HG02852 (cell line): ENCODE measurements around the gene CST5.
"Not testable (repeated sequence)": the region's sequence is repeated elsewhere in the genome, so short reads cannot be mapped to it uniquely, and the experiment has no call there.

ENCODE experiments used
- ATAC-seq: cut with Tn5 transposase; IDR thresholded peaks from one replicate; pipeline ENCODE4 v1.9.1; 2021; ENCODE audit warnings: mild to moderate bottlenecking, moderate library complexity; ENCODE audit not compliant: unreplicated experiment

Gene CST5

DNA sequence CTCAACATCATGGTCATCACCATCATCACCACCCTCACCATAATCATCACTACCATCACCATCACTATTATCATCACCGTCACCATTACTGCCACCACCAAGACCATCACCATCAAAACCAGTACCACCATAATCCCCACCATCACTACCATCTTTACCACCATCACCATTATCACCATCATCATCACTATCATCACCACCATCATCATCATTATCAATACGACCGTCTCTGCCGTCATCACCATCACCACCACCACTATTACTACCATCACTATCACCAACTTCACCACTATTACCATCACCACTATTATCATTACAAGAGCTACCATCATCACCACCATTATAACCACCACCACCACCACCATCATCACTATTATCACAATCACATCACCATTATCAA is 11.3 kb upstream of the CST5 start:
- not testable (repeated sequence) for ATAC-seq

DNA sequence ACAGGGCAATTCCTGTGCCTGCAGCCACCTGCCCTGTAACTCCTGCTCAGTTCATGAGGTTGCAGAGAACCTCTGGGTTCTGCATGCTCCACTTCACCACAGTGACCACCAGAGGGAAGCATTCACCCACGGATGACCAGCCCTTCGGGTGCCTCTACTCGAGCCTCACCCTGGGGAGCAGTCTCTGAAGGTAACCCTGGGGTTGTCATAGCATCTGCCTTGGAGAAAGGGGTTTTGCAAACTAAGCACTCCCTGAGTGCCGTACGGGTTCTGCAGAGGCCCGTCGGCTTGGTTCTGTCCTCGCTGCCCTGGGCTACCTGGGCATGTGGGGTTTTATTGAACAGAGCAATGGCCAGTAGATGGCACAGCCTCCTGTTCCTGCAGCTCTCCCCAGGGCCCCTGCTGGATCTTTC is 10.2 kb upstream of the CST5 start:
- ATAC-seq = no peak

DNA sequence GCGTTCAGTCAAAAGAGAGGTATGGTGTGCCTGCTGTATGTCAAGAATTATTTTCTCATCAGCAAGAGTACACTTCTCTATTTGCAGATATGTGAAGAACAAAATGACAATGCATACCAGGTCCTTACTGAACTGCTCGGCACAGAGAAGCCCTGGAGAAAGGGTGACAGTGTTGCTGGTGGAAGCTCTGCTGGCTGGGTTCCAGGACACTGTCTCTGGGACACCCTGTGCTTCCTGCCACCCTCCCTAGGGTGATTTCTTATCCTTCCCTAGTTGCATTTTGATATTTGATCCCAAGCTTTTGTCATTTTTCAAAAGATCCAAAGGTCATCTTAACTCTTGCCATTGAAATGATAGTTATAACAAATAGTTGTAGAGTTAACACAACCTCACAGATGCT is 8.3 kb upstream of the CST5 start:
- no peak for ATAC-seq

DNA sequence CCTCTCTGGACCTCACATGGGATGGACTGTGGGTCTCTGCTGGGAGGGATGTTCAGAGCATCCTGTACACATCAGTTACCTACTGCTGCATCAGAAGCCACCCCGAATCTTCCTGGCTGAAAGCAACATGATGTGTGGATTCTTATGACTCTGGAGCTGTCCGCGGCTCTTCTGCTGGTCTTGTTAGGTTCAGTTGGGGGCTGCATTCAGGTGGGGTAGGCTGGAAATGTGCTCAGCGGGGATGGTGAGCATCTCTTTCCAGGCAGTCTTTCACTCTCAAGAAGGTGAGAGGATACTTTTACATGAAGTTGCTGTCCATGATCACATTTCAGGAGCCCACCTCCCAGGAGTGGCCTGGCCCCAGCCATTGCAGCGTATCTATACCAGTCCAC is 5.2 kb upstream of the CST5 start:
- no peak for ATAC-seq

DNA sequence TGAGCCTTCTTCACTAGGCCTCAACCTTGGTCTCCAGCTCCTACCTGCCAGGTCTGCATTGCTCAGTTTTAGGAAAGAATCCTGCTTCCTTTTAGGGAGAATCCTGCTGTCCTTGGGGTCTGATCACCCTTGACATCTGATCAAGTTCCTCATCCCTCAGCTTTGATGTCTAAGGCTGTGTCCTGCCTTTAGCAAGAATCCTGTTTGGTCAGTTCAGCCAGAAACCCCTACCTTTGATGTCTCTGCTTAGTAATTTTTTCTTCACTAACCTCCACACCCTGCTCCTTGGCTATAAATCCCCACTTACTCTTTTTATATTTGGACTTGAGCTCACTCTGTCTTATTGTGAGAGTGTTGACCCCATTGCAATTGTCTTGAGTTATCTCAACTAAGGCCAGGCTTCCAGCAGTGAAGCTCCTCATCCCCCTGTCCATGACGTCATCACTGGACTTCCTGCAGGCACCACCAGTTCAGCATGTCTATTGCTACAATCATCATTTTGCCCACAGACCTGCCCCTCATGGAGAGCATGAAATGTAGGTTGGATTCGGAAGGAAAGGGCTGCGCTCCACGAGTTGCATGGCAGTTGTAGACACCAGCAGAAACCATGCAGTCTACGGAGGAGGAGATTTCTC is 4.7 kb upstream of the CST5 start:
- no peak for ATAC-seq

DNA sequence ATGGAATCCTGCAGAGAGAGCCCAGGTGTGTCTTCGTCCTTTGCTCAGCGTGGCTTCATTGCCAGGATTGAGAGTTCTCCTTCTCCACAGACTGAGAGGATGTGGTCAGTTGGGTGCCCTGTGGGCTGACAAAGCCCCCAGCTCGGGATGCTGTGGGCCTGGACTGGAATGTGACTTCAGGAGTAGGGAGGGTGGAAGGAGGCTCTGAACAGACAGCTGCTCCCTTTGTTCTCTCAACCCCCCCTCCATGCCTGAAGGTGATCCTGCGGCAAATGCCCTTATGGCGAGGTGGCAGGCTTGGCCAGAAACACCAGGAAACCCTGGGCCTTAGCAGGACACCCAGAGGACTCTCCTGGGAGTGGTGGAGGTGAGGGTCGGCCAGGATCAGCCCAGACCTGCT is 1.8 kb upstream of the CST5 start:
- no peak for ATAC-seq

DNA sequence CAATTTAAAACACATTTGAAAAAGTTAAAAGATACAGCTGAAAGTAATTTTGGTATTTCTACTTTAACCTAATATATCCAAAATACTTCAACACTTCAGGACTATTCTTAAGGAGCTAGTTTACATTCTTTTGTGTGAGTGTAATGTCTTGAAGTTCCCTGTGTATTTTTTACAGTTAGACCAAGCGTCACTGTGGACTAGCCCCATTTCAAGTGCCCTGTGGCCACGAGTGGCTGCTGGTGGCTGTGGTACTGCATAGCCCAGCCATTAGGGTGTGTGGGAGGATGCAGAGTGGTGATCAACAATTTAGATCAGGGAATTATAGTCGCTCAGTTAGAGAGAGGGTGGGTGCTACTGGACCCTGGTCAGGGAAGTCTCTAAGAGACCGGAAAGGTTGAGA is 869 bp upstream of the CST5 start:
- ATAC-seq = no peak

DNA sequence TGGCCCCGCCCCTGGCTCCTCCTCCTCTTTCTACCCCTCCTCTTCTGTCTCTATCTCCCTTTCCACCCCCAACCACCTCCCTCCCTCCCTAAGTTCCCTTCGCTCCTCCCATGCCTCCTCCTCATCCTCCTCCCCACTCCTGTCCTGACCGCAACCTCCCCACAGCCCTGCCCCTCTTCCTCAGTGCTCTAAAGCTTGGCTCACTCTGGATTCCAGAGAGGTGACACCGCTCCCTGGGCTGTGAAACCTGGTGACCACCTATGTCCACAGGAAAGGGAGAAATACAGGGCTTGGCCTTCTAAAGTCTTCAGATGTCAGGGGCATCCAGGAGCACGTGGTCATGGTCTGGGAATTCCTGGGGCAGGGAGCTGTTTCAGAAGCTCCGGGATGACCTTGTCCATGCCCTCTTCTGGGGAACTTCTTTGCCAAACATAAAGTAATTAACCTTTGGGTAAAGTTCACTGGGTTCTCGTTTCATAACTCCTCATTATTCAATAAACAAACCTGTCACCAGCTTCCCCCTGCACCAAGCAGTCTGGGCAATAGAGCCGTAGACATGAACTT is 345 bp upstream of the CST5 start:
- ATAC-seq = no peak

DNA sequence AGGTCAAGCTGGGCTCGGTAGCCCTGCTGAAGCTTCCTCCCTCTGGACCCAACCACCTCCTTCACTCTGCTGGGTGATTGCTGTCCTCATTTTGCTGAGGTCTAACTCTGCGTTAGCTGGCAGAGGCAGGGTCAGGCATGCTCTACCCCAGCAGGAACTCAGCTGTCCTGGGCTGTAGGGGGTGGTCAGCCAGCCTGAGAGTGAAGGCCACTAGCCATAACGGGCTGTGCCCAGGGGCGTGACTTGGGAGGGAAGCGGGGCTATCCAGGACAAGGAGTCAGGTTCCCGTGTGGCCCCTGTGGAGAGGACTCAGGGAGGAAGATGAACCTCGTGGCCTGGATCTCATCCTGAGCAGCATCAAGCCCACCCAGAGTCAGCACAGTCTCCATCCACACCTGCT is 761 bp downstream of the CST5 start:
- ATAC-seq = no peak

DNA sequence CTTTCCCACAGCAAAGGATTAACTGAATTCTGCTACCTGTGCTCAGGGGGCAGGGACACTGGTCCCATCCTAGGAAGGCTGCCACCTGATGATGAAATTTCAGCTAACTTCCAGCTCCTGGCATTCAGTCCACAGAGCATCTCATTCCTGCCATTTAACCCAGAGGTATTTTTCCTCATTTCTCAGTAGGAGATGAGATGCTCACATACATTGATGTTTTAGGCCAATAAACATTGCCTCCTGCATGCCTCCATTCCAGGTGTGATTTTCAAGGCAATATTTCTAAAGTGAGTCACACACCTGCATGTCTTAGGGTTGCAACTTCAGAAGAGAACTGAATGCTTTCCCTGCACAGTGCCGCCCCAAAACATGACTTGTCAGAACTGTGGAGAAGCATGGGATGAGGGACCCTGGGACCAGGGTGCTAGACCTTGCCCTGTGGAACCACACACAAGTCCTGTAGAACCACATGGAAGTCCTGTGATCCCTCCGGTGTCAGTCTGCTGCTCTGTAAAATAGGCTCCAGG is 1.5 kb downstream of the CST5 start:
- not testable (repeated sequence) for ATAC-seq

DNA sequence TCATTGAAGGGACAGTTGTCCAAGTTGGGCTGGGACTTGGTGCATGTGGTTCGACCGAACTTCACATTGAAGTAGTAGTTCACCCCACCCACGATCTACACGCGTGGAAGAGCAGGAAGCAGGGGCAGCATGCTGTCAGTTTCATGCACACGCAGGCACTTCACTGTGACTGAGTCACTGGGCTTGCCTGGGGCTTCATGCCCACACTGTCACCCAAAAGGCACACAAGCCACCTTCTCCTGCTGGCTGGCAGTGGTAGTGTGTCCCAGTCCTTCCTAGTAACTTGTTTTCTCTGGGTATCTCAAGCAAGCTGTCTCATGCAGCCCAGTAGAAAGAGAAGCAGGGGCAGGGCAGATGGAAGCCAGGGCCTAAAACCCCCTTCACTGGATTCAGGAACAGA is 2.0 kb downstream of the CST5 start:
- ATAC-seq = no peak

DNA sequence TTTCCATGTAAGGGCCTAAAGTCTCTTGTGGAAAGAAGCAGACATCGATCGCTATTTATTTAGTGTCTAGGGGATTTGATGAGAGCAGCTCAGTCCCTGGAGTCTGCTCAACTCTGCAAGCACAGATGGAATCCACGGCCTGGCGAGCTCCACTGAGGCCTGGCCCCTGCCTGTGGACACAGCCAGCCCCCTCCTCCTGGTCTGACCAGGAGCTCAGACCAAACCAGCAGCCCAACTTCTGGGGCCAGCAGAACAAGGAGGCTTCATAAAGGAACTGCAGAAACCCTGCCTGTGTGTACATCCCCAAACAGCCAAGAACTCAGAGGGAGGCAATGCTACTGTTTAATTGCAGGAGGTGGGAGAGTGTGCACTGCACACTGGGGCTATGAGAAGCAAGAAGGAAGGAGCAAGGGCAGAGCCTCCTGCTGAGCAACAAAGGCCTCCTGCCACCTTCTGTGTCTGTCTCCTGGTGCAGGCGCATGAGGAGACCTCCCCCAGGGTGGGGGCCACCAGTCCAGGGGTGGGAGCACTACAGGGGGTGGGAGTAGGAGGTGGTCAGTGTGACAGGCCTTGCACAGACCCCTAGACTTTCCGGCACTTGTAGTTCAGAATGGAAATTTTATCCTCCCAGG is 3.8 kb downstream of the CST5 start:
- no peak for ATAC-seq

DNA sequence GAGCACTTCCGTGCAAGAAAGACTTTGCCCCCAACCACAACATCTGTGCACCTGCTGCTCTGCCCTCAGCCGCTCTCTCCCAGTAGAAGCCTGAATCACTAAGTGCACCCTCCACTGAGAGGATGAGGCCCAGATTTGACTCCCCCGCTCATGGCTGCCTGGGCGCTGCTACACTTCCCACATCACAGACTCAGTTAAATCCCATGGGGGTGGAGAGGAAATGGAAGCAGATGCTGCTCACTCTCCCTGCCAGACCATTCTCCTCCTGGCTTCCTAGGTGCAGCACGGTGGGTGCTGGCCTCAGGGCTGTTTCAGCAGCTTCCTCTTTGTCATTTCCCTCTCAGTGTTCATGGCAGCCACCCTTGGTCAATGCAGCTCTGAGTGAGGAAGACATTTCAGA is 4.8 kb downstream of the CST5 start:
- no peak for ATAC-seq

DNA sequence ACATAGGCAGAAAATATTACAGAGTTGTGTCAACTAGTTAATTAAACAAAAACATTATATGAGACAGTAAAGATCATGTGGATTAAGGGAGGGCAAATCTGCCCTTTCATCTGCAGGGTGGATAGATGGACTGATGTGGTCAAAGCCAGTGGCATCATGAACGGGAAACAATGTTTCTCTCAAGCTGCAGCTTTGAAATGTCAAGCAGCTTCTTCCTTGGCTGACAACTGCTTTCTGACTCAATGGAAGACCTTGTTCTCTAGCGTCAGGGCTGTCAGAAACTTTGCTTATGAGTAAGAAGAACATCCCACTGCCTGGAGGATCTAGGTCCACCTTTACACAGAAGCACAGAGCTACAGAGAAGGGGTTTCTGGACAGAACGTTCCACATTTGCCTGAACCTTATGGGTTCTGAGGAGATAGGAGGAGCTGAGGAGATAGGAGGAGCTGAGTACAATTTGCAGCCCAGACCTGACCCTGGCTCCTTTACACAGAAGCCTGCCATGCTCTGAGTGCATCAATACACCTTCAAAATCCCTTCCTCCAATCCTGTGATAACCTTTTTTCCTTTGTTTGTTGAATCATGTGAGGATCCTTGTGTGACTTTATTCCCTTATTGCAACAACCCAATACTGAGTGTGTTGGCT is 6.1 kb downstream of the CST5 start:
- no peak for ATAC-seq

DNA sequence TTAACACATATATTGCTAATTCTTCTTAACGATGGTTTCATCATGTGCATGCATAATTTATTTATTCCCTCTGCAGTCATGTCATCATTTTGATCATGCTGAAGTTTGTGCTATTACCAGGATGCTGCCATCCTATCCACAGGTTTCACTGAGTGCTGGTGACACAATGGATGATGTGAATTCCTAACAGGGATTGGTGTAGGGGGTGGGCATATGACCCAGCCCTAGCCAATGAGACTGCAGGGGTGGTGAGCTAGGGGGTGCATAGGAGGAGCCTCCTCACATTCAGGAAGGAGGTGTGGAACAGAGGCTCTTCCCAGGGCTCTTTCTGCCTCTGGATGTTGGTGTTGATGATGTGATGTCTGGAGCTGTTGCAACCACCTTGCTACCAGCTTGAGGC is 7.5 kb downstream of the CST5 start:
- no peak for ATAC-seq

DNA sequence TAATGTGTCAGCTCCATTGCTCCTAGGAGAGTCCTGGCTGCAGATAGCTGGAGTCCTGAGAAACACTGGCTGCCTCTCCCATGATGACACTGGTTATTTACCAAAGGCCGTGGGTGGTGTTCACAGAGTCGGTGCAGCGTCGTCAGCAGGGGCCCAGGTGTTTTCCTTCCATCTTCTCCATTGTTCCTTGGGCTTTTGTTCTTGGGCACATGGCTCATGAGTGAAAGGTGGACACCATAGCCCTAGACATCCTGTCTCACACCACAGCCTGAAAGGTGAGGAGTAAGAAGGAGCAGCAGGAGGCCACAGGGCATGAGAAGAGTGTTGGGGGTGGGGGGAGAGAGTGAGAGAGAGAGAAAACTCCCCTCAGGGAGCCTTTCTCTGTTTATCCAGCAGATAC is 9.1 kb downstream of the CST5 start:
- ATAC-seq = no peak

DNA sequence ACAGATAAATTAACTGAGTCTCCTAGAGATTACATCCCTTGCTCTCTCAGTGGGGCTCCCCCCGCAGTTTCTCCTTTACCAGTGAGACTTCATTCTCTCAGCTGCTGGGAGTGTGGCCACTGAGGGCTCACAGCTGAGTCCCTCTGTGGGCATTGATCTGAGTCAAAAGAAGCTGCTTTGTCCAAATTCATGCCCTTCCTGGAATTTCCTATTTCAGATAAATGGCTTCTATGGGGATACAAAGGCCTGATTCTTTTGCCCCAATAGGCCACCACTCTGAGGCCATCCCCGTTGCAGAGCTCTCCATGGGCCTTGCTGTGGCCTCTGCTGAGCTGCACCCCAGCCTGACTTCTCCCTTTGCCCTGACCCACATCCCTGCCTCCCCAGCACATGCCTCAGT is 10.0 kb downstream of the CST5 start:
- ATAC-seq = no peak

DNA sequence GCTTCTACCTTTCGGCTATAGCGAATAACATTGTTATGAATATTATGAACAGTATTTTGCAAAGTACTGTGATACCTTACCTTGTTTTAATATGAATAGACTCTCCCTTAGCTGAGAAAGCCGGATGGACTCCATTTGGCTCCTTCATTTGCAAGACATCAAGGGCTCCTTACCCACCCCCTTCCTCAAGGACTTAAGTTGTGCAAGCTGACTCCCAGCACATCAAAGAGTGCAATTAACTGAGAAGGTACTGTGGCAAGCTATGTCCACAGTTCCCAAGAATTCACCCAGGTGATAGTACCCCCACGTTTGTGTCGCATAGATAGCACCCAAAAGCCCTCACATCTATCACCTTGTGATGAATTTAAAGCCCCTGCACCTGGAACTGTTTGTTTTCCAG is 11.2 kb downstream of the CST5 start:
- no peak for ATAC-seq

DNA sequence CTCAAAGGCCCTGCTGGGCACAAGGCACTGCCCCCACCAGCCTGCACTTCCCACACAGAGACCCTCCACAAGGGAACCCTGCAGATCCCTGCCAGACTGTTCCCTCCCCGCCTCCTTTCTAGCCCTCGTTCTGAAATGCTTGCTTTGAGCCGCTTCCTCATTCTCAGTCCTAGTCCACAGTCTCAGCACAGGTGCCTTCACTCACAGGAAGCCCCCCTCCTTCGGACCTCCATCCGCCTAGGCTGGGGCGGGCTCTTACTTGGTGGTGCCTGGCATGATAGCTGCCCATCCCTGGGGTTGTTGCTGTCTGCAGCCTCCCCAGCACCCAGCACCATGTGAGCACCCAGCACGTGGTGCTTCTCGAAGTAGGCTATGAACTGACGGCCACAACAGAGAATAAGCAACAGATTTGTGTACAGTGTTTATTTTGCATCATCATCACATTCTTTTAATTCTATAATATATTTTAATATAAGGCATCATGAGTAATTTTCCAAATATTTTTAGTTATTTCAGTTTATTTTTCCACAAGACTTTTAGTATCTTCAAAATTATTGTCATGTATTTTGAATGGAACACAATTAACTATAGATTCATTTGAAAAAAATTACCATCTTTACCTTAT is 12.3 kb downstream of the CST5 start:
- no peak for ATAC-seq

DNA sequence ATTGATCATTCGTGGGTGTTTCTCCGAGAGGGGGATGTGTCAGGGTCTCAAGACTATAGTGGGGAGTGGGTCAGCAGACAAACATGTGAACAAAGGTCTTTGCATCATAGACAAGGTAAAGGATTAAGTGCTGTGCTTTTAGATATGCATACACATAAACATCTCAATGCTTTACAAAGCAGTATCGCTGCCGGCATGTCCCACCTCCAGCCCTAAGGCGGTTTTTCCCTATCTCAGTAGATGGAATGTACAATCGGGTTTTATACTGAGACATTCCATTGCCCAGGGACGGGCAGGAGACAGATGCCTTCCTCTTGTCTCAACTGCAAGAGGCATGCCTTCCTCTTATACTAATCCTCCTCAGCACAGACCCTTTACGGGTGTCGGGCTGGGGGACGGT is 18.8 kb downstream of the CST5 start:
- not testable (repeated sequence) for ATAC-seq

DNA sequence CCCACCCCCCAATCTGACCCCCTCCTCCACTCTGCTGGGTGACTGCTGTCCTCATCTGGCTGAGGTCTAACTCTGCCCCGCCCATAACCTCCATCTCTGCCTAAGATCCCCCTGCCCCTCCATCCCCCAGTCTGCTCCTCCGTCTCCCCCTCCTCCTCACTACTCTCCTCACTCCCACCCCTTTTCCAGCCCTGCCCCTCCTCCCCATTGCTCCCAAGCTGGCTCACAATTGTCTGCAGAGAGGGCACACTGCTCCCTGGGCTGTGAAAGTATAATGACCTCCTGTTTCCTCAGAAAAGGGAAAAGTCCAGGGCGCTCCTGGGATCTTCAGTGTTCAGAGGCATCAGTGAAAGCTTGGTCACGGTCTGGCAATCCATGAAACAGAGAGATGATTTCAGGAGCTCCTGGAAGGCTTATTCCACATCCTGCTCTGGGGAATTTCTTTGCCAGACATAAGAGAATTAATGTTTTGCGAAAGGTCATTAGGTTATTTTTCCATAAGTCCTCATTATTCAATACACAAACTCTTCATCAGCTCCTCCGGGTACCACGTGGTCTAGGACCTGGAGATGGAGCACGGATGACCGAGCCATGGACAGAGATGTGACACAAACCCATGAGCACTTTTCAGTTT is 21.5 kb downstream of the CST5 start:
- no peak for ATAC-seq
